H9 (cell line): Measurements from ENCODE around the gene MFSD11. TPM values are rescaled to one million over a fixed set of nuclear protein-coding genes. Genes with fewer than 3 reads are reported as not detected.

Source experiments
- DNase-seq: peaks from one replicate; pipeline ENCODE4 v3.0.0-alpha.2; 2017
- H2AFZ ChIP-seq: one replicate; pipeline ENCODE4 v1.6.1; 2013; ENCODE audit warnings: mild to moderate bottlenecking, low read length, control low read depth, moderate library complexity
- H2AK5ac ChIP-seq: 2 replicates; pipeline ENCODE4 v1.6.1; 2013; ENCODE audit warnings: low read length, control low read depth, mixed read lengths; ENCODE audit not compliant: insufficient read length
- H2BK120ac ChIP-seq: one replicate; pipeline ENCODE4 v1.6.1; 2013; ENCODE audit warnings: low read depth, mild to moderate bottlenecking, low read length, control low read depth, inconsistent platforms; ENCODE audit not compliant: poor library complexity, severe bottlenecking
- H2BK12ac ChIP-seq: 2 replicates; pipeline ENCODE4 v1.6.1; 2013; ENCODE audit warnings: low read length, control low read depth, mixed read lengths, low read depth; ENCODE audit not compliant: insufficient read length
- H2BK15ac ChIP-seq: 2 replicates; pipeline ENCODE4 v1.6.1; 2013; ENCODE audit warnings: low read depth, low read length, control low read depth
- H2BK20ac ChIP-seq: one replicate; pipeline ENCODE4 v1.6.1; 2013; ENCODE audit warnings: low read depth, mild to moderate bottlenecking, low read length, control low read depth, inconsistent platforms; ENCODE audit not compliant: poor library complexity, severe bottlenecking
- H2BK5ac ChIP-seq: 2 replicates; pipeline ENCODE4 v1.6.1; 2013; ENCODE audit warnings: low read length, control low read depth, mixed read lengths; ENCODE audit not compliant: insufficient read length
- H3K14ac ChIP-seq: 2 replicates; pipeline ENCODE4 v1.6.1; 2013; ENCODE audit warnings: low read length, control low read depth; ENCODE audit not compliant: insufficient read depth
- H3K18ac ChIP-seq: 2 replicates; pipeline ENCODE4 v1.6.1; 2013; ENCODE audit warnings: low read depth, mild to moderate bottlenecking, mixed read lengths, low read length, control low read depth; ENCODE audit not compliant: insufficient read length
- H3K23ac ChIP-seq: 2 replicates; pipeline ENCODE4 v1.6.1; 2013; ENCODE audit warnings: low read length, control low read depth, mixed read lengths, low read depth; ENCODE audit not compliant: insufficient read length
- H3K23me2 ChIP-seq: 2 replicates; pipeline ENCODE4 v1.6.1; 2013; ENCODE audit warnings: low read depth, mild to moderate bottlenecking, mixed read lengths, low read length, control low read depth; ENCODE audit not compliant: insufficient read length, poor library complexity, severe bottlenecking
- H3K27ac ChIP-seq: 2 replicates; pipeline ENCODE4 v1.5.1; 2013; ENCODE audit warnings: low read length, control low read depth, mixed read lengths, low read depth; ENCODE audit not compliant: insufficient read length
- H3K27me3 ChIP-seq: 2 replicates; pipeline ENCODE4 v1.6.1; 2013; ENCODE audit warnings: low read length, control low read depth, inconsistent platforms; ENCODE audit not compliant: insufficient read depth
- H3K4ac ChIP-seq: 2 replicates; pipeline ENCODE4 v1.6.1; 2013; ENCODE audit warnings: low read depth, mild to moderate bottlenecking, control low read depth, inconsistent platforms, low read length, moderate library complexity
- H3K4me1 ChIP-seq: 2 replicates; pipeline ENCODE4 v1.6.1; 2013; ENCODE audit warnings: low read length, control low read depth, inconsistent platforms; ENCODE audit not compliant: insufficient read depth
- H3K4me2 ChIP-seq: 2 replicates; pipeline ENCODE4 v1.6.1; 2013; ENCODE audit warnings: low read length, control low read depth, mixed read lengths; ENCODE audit not compliant: insufficient read length, insufficient read depth
- H3K56ac ChIP-seq: 2 replicates; pipeline ENCODE4 v1.6.1; 2013; ENCODE audit warnings: low read depth, mild to moderate bottlenecking, mixed read lengths, low read length, control low read depth; ENCODE audit not compliant: insufficient read length
- H3K79me1 ChIP-seq: 2 replicates; pipeline ENCODE4 v1.6.1; 2013; ENCODE audit warnings: low read depth, mild to moderate bottlenecking, moderate library complexity, low read length, control low read depth, inconsistent platforms; ENCODE audit not compliant: insufficient read depth, poor library complexity, severe bottlenecking
- H3K79me2 ChIP-seq: 2 replicates; pipeline ENCODE4 v1.6.1; 2013; ENCODE audit warnings: low read length, control low read depth, inconsistent platforms; ENCODE audit not compliant: insufficient read depth
- H3K9ac ChIP-seq: 2 replicates; pipeline ENCODE4 v1.6.1; 2013; ENCODE audit warnings: low read length, control low read depth, mixed read lengths; ENCODE audit not compliant: insufficient read length; ENCODE audit errors: extremely low read depth
- H3K9me3 ChIP-seq: one replicate; pipeline ENCODE4 v1.6.1; 2013; ENCODE audit warnings: low read depth, low read length, inconsistent platforms; ENCODE audit not compliant: control insufficient read depth
- H3T11ph ChIP-seq: one replicate; pipeline ENCODE4 v1.6.1; 2013; ENCODE audit warnings: mild to moderate bottlenecking, low read length, control low read depth, inconsistent platforms
- H4K20me1 ChIP-seq: one replicate; pipeline ENCODE4 v1.6.1; 2013; ENCODE audit not compliant: control insufficient read depth, insufficient read length, insufficient read depth
- H4K5ac ChIP-seq: 2 replicates; pipeline ENCODE4 v1.6.1; 2013; ENCODE audit warnings: low read depth, mild to moderate bottlenecking, mixed read lengths, low read length, control low read depth; ENCODE audit not compliant: insufficient read length
- H4K8ac ChIP-seq: replicated peaks from 2 replicates; pipeline ENCODE4 v1.6.1; 2013; ENCODE audit warnings: low read length, control low read depth, mixed read lengths, low read depth; ENCODE audit not compliant: insufficient read length
- H4K91ac ChIP-seq: 2 replicates; pipeline ENCODE4 v1.6.1; 2013; ENCODE audit warnings: low read depth, mild to moderate bottlenecking, moderate library complexity, mixed read lengths, low read length, control low read depth; ENCODE audit not compliant: insufficient read length
- H3K27ac Mint-ChIP-seq, 3 experiments: 2 replicates in 2 of 3; 3 replicates in 1 of 3; pipeline ENCODE4 v1.8.0; 2020 to 2021; ENCODE audit warnings: mixed read lengths in 3 of 3, mild to moderate bottlenecking in 1 of 3, moderate library complexity in 1 of 3
- H3K27me3 Mint-ChIP-seq: 2 replicates; pipeline ENCODE4 v1.8.0; 2021; ENCODE audit warnings: low read depth, mild to moderate bottlenecking, moderate library complexity, mixed read lengths
- H3K36me3 Mint-ChIP-seq, 3 experiments: 2 replicates in 2 of 3; 3 replicates in 1 of 3; pipeline ENCODE4 v1.8.0; 2020 to 2021; ENCODE audit warnings: low read depth in 3 of 3, mixed read lengths in 3 of 3; ENCODE audit not compliant: insufficient read depth in 1 of 3
- H3K4me1 Mint-ChIP-seq, 2 experiments: 2 replicates each; pipeline ENCODE4 v1.8.0; 2020; ENCODE audit warnings: mixed read lengths in 2 of 2
- H3K4me3 Mint-ChIP-seq, 2 experiments: 2 replicates in 1 of 2; 3 replicates in 1 of 2; pipeline ENCODE4 v1.8.0; 2020 to 2021; ENCODE audit warnings: mild to moderate bottlenecking in 2 of 2, mixed read lengths in 2 of 2, moderate library complexity in 1 of 2
- H3K9me3 Mint-ChIP-seq, 2 experiments: 2 replicates in 1 of 2; 3 replicates in 1 of 2; pipeline ENCODE4 v1.8.0; 2020; ENCODE audit warnings: mild to moderate bottlenecking in 2 of 2, mixed read lengths in 2 of 2, moderate library complexity in 1 of 2
- CTCF ChIP-seq: fragments of 200-600 bp; sonication (generic); conservative IDR thresholded peaks from 3 replicates; pipeline ENCODE4 v1.8.0; 2021; ENCODE audit warnings: antibody characterized with exemption, mild to moderate bottlenecking
- WGBS: extraction: QIAGEN DNeasy Blood & Tissue Kit; methylation state at CpG from one replicate; pipeline ENCODE4 v1.1.7; 2013; ENCODE audit warnings: missing lambda C conversion rate, low lambda C conversion rate, mixed read lengths; ENCODE audit not compliant: insufficient read length; ENCODE audit errors: extremely low coverage; 5-methylcytosine and 5-hydroxymethylcytosine counted together
- total RNA-seq: library from RNA; stranded (reverse); gene quantifications from 2 replicates; pipeline ENCODE4 v1.2.1, GENCODE V29; 2021

MFSD11 gene
- total RNA-seq, 1 experiment from 2014 or later, result 19.9 TPM

GRCh38 chr17:76714822-76715495, 23.0 kb upstream of the MFSD11 start:
- Histone ChIP-seq H2BK15ac (no peak overlapping the region), H2BK5ac (no peak overlapping the region), H3K27ac (no peak overlapping the region), H3K23me2 (peaks cover 4% of the 10 kb centered on the region), H2AK5ac (no peak overlapping the region), H3K79me1 (no peaks in the 10 kb centered on the region), H3K14ac (no peak overlapping the region), H4K20me1 (no peaks in the 10 kb centered on the region), H3K4ac (no peak overlapping the region), H4K8ac (no peak overlapping the region), H3K56ac (no peak overlapping the region), H4K5ac (no peak overlapping the region), H3K4me2 (no peak overlapping the region), H2AFZ (no peak overlapping the region), H3K9ac (no peak overlapping the region), H3K79me2 (no peaks in the 10 kb centered on the region), H2BK20ac (no peak overlapping the region), H3K9me3 (no peaks in the 10 kb centered on the region), H3K4me1 (no peaks in the 10 kb centered on the region), H2BK12ac (no peak overlapping the region), H3K18ac (no peak overlapping the region), H4K91ac (no peak overlapping the region), H3K23ac (no peak overlapping the region), H3T11ph (no peak overlapping the region), H3K27me3 (no peaks in the 10 kb centered on the region; the same call in 1 of the 2 replicates), H2BK120ac (no peak overlapping the region)
- Mint-ChIP-seq H3K27ac (0 out of 7 replicates have a peak overlapping the region, but pooled peaks of 1 of the 3 experiments have one; percentile 28), H3K27me3 (peaks cover 2% of the 10 kb centered on the region), H3K4me1 (peaks cover 9 to 11% of the 10 kb centered on the region in 2 experiments), H3K36me3 (peaks cover 11 to 44% (median 43%) of the 10 kb centered on the region in 3 experiments; a peak in 6 of 7 replicates), H3K9me3 (no peaks in the 10 kb centered on the region), H3K4me3 (no peak overlapping the region)
- TF ChIP-seq CTCF, result peak; percentile 87
- peak; percentile 61 for DNase-seq
- WGBS, result no CpG with 5 or more reads among the region's 4 CpGs
